GM10248 (cell line): ENCODE data around the gene FBXO11.

Source experiments
- CTCF ChIA-PET: fragments of 300-600 bp; sonication (Branson Sonifier 250); formaldehyde crosslinking; extraction: SDS; loops from one replicate; lab custom pipeline; 2021; ENCODE audit warnings: antibody characterized with exemption; lab: Yijun Ruan, JAX
- POLR2A ChIA-PET: fragments of 350-650 bp; sonication (Branson Sonifier 250); formaldehyde crosslinking; extraction: SDS; loops from one replicate; lab custom pipeline; 2020; ENCODE audit warnings: antibody characterized with exemption; lab: Yijun Ruan, JAX
- DNase-seq: peaks from one replicate; pipeline ENCODE4 v3.0.0; 2012; ENCODE audit errors: extremely low spot score
- TF ChIP-seq, protein P1 (sequence below): IDR thresholded peaks from 2 replicates; pipeline ENCODE4 v1.5.1; 2012; ENCODE audit warnings: mild to moderate bottlenecking, low read depth; ENCODE audit errors: extremely low read depth, missing control alignments, control extremely low read depth

The FBXO11 gene

DNA sequence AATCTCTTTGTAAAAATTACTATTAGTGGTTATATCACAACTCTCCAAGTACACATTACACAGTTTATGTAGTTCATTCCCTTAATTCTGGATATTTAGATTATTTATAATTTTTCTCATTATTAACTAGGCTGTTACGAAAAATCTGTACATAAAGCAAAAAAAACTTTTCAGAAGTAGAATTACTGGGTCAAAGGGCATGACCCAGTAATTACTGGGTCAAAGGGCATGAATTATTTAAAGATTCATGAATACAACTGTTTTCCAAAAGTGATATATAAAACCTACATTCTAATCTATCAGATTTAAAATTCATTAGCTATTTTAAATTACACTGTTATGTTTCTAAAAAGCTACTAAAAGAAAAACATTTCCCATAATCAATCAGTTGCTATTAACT is 68.0 kb downstream of the FBXO11 start:
- TF ChIP-seq, protein P1, sequence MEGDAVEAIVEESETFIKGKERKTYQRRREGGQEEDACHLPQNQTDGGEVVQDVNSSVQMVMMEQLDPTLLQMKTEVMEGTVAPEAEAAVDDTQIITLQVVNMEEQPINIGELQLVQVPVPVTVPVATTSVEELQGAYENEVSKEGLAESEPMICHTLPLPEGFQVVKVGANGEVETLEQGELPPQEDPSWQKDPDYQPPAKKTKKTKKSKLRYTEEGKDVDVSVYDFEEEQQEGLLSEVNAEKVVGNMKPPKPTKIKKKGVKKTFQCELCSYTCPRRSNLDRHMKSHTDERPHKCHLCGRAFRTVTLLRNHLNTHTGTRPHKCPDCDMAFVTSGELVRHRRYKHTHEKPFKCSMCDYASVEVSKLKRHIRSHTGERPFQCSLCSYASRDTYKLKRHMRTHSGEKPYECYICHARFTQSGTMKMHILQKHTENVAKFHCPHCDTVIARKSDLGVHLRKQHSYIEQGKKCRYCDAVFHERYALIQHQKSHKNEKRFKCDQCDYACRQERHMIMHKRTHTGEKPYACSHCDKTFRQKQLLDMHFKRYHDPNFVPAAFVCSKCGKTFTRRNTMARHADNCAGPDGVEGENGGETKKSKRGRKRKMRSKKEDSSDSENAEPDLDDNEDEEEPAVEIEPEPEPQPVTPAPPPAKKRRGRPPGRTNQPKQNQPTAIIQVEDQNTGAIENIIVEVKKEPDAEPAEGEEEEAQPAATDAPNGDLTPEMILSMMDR, result no peak
- no peak for DNase-seq
- ChIA-PET POLR2A (no interaction called here), CTCF (interaction anchor here (1.6 to 1.9 kb wide), 2 partner anchors 19 to 25 kb away, joined by 4 to 5 read pairs; no protein-coding TSS in a partner anchor)

DNA sequence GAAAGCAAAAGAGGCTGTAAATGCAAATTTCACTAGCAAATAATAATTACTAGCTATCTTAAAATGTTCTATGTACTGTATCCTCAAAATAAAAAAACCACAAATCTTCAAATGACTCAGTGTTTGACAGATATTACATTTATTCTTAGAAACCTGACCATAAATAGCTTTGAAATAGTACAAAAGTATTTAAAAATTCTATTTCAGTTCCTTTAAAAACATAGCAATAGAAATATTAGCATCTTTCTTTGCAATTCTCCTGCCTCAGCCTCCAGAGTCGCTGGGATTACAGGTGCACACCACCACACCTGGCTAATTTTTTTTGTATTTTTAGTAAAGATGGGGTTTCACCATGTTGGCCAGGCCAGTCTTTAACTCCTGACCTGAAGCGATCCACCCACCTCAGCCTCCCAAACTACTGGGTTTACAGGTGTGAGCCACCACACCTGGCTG is 72.8 kb downstream of the FBXO11 start:
- CTCF ChIA-PET, result interaction anchor here (0.7 to 1.8 kb wide), 8 partner anchors 9 to 62 kb away, joined by 3 to 4 read pairs (median 3); no protein-coding TSS in a partner anchor
- peak; percentile 31 for DNase-seq
- POLR2A ChIA-PET, result no interaction called here
- TF ChIP-seq, protein P1, result no peak

DNA sequence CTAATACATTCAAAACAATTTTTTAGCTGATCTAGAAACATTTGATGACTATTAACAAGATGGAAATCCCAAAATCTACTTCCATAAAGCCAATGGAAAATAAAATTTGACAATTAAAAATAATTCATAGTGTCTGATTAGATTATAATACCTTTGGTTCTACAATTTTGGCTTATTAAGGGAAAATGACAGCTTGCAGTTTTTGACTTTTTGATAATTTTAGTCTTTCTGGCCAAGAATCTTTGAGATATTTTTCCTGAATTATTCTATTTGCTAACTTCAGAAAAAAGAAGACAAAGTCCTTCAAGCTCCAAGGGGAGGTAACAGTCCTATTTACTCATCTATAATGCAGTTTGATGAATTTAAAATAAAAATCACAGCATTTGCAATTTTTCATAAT is 83.8 kb downstream of the FBXO11 start:
- POLR2A ChIA-PET, result no interaction called here
- CTCF ChIA-PET, result interaction anchor here (0.8 to 1.2 kb wide), 5 partner anchors 11 to 55 kb away, joined by 3 to 4 read pairs (median 3); no protein-coding TSS in a partner anchor
- TF ChIP-seq, protein P1, result no peak
- DNase-seq, result no peak

DNA sequence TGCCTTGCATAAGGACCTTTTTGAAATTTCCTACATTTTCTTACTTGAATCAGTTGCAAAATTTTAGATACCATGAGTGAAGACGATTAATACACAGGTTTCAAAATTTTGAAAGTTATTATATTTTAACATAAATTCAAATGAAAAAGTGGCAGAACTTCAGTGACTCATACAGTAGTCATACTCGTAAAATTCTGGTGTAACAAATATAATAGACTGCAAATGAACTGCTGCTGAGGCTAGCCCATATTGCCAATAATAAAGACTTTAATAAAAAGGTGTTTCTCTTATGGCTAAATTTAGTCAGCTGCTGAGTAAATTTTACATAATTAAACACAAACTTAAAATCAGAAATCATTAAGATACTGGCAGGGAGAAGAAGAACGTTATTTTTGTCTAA is 86.5 kb downstream of the FBXO11 start:
- ChIA-PET POLR2A (no interaction called here), CTCF (no interaction called here)
- TF ChIP-seq, protein P1, result no peak
- DNase-seq, result no peak

DNA sequence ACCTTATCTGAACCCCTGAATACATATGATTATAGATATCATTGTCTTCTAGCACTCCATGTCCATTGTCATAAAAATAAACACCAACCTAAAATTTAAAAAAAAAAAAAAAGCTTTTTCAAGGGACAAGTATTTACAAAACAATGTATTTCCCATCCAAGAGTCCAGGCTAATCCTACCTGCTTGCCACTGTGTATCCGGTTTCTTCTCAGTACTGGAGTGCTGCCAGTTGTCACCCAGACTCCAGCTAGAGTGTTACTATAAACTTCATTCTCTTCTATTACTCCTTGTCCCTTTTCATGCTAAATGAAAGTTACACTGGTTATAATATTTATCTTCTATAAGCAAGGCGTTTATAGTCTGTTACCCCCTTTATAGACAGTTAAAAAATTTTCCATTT is 87.5 kb downstream of the FBXO11 start:
- TF ChIP-seq, protein P1, result no peak
- DNase-seq, result no peak
- CTCF ChIA-PET, result interaction anchor here (1.1 kb wide), 1 partner anchor 11 kb away, joined by 5 read pairs; no protein-coding TSS in a partner anchor
- POLR2A ChIA-PET, result no interaction called here

DNA sequence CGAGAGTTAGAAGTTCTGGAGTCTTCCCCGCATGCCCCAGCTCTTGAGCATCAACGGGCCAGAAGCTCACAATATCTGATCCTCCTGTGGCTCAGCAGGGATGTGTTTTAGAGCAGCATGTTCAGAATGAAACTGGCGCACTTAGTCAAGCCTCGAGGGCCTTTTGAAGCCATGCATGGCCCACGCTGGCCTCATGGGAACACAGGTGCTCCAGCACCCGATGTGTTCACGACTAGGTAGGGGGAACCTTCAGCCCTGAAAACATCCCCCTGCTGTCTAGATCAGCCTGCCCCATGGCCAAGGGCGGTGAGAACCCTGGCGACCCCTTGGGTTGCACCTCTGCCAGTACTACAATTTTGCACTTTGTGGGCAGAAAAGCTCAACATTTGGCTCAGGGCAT is 90.5 kb downstream of the FBXO11 start:
- ChIA-PET CTCF (interaction anchor here (1.6 kb wide), 1 partner anchor 12 kb away, joined by 4 read pairs; no protein-coding TSS in a partner anchor), POLR2A (no interaction called here)
- TF ChIP-seq, protein P1, result no peak
- DNase-seq, result peak; percentile 19
